CD4-positive, alpha-beta T cell treated with Interleukin-1 beta for 1 hour (primary cell): Measurements from ENCODE around the gene RDH5.

Experiments used
- DNase-seq, 2 donors: peaks; one replicate each; pipeline ENCODE4 v3.0.0-alpha.2; 2020 to 2022

Gene RDH5

GRCh38 chr12:55713721-55714120 lies 6.5 kb upstream of the RDH5 start:
- DNase-seq, result no peak

- DNase-seq, result no peak
Observed at GRCh38 chr12:55715169-55715764, 4.9 kb upstream of the RDH5 start.

- peak; percentile 89 to 91 for DNase-seq
Observed at GRCh38 chr12:55715833-55716581, 4.2 kb upstream of the RDH5 start, which contains the start of gene BLOC1S1. Gene BLOC1S1, plus strand, starts transcription at chr12:55716046. Its CDS starts 6 bp downstream, at chr12:55716052.

GRCh38 chr12:55716582-55716957 lies 3.6 kb upstream of the RDH5 start:
- DNase-seq, result no peak

GRCh38 chr12:55717011-55718007 lies 2.9 kb upstream of the RDH5 start:
- no peak for DNase-seq

- no peak for DNase-seq
Observed at GRCh38 chr12:55718015-55718414, 2.2 kb upstream of the RDH5 start.

GRCh38 chr12:55718624-55719275 lies 1.4 kb upstream of the RDH5 start:
- DNase-seq, result no peak

GRCh38 chr12:55719371-55719770 lies 822 bp upstream of the RDH5 start:
- DNase-seq, result no peak

GRCh38 chr12:55720894-55721444 lies 776 bp downstream of the RDH5 start:
- DNase-seq, result peak in 1 of 2 donors; percentile 24

GRCh38 chr12:55721601-55722213 lies 1.5 kb downstream of the RDH5 start:
- DNase-seq, result no peak

GRCh38 chr12:55722948-55723347 lies 2.8 kb downstream of the RDH5 start:
- no peak for DNase-seq

- DNase-seq, result no peak
Observed at GRCh38 chr12:55723516-55724225, 3.5 kb downstream of the RDH5 start.

- DNase-seq, result peak; percentile 74 to 75
Observed at GRCh38 chr12:55724226-55724939, 4.2 kb downstream of the RDH5 start.

- DNase-seq, result no peak
Observed at GRCh38 chr12:55724940-55725309, 4.7 kb downstream of the RDH5 start.

- DNase-seq, result no peak
Observed at GRCh38 chr12:55725556-55725955, 5.4 kb downstream of the RDH5 start.

GRCh38 chr12:55726971-55727370 lies 6.8 kb downstream of the RDH5 start:
- DNase-seq, result no peak

GRCh38 chr12:55727643-55728185 lies 7.5 kb downstream of the RDH5 start:
- DNase-seq, result no peak

GRCh38 chr12:55728186-55728938 lies 8.2 kb downstream of the RDH5 start:
- DNase-seq, result peak in 1 of 2 donors; percentile 29
